ENCODE results near the gene TNIP2.

The TNIP2 gene

GRCh38 chr4:2734612-2735011 is 21.5 kb downstream of the TNIP2 start:
- no peaks in the 10 kb centered on the region for H3K27me3 ChIP-seq (ENCODE audit: control insufficient read depth in 1 of 2, insufficient read depth in 1 of 2, low read length in 2 of 2)

GRCh38 chr4:2733844-2734574 is 22.1 kb downstream of the TNIP2 start:
- no peak overlapping the region for H2BK5ac ChIP-seq (ENCODE audit: low read depth, low read length, poor library complexity, severe bottlenecking)
- H3K14ac ChIP-seq (ENCODE audit: low read length in 2 of 2), result no peak overlapping the region
- no peak overlapping the region for H2AK5ac ChIP-seq (ENCODE audit: low read length, severe bottlenecking)
- H3K4ac ChIP-seq (ENCODE audit: low read depth in 1 of 2, low read length in 2 of 2), result no peak overlapping the region
- 100% methylated on average over 1 of the region's 2 CpGs for WGBS
- H3K36me3 ChIP-seq (ENCODE audit: control insufficient read depth in 1 of 2, insufficient read depth in 2 of 2, low read depth in 1 of 2, low read length in 2 of 2), result peaks cover 39 to 50% of the 10 kb centered on the region in 2 experiments
- peaks cover 11% of the 10 kb centered on the region for H3K9me3 ChIP-seq (ENCODE audit: control insufficient read depth, low read length)
- H2BK15ac ChIP-seq (ENCODE audit: low read depth, poor library complexity, severe bottlenecking), result no peak overlapping the region
- H3K4me3 ChIP-seq (ENCODE audit: insufficient read depth in 1 of 2, low read depth in 1 of 2, low read length in 2 of 2), result no peak overlapping the region
- H2BK120ac ChIP-seq (ENCODE audit: low read depth, low read length), result no peak overlapping the region
- H4K8ac ChIP-seq (ENCODE audit: low read length), result peak overlapping the region; percentile 47
- no peak overlapping the region for H3K9ac ChIP-seq (ENCODE audit: low read length)
- H3K4me2 ChIP-seq (ENCODE audit: low read length, poor library complexity, severe bottlenecking), result no peak overlapping the region
- no peak overlapping the region for H2AFZ ChIP-seq (ENCODE audit: low read depth, low read length)
- H3K79me1 ChIP-seq (replicated peaks; ENCODE audit: low read length, poor library complexity, severe bottlenecking), result peaks cover 11% of the 10 kb centered on the region
- no peak overlapping the region for H3K18ac ChIP-seq (ENCODE audit: low read depth in 1 of 2, low read length in 2 of 2)
- H3K23ac ChIP-seq (ENCODE audit: low read length in 2 of 2), result no peak overlapping the region
- no peaks in the 10 kb centered on the region for H3K27me3 ChIP-seq (ENCODE audit: control insufficient read depth in 1 of 2, insufficient read depth in 1 of 2, low read length in 2 of 2)
- no peak overlapping the region for H2BK12ac ChIP-seq (ENCODE audit: low read length in 2 of 2)
- no peak overlapping the region for H4K91ac ChIP-seq (ENCODE audit: low read length)
- H3K4me1 ChIP-seq (ENCODE audit: control insufficient read depth, insufficient read depth, low read depth, low read length), result peaks cover 5% of the 10 kb centered on the region
- H3K27ac ChIP-seq (ENCODE audit: low read length, poor library complexity, severe bottlenecking), result no peak overlapping the region
- DNase-seq, result no peak

More at GRCh38 chr4:2734612-2735011, 21.5 kb downstream of the TNIP2 start:
- 100% methylated on average over 1 of the region's 1 CpG for WGBS
- Histone ChIP-seq H3K4me2 (ENCODE audit: low read length, poor library complexity, severe bottlenecking) (no peak overlapping the region), H3K79me1 (replicated peaks; ENCODE audit: low read length, poor library complexity, severe bottlenecking) (peaks cover 7% of the 10 kb centered on the region), H4K91ac (ENCODE audit: low read length) (no peak overlapping the region), H4K8ac (ENCODE audit: low read length) (no peak overlapping the region), H2BK12ac (ENCODE audit: low read length in 2 of 2) (no peak overlapping the region), H3K18ac (ENCODE audit: low read depth in 1 of 2, low read length in 2 of 2) (no peak overlapping the region), H2BK5ac (ENCODE audit: low read depth, low read length, poor library complexity, severe bottlenecking) (no peak overlapping the region), H2BK15ac (ENCODE audit: low read depth, poor library complexity, severe bottlenecking) (no peak overlapping the region), H3K27ac (ENCODE audit: low read length, poor library complexity, severe bottlenecking) (no peak overlapping the region), H3K9ac (ENCODE audit: low read length) (no peak overlapping the region), H3K36me3 (ENCODE audit: control insufficient read depth in 1 of 2, insufficient read depth in 2 of 2, low read depth in 1 of 2, low read length in 2 of 2) (peaks cover 33 to 44% of the 10 kb centered on the region in 2 experiments), H2BK120ac (ENCODE audit: low read depth, low read length) (no peak overlapping the region), H2AFZ (ENCODE audit: low read depth, low read length) (no peak overlapping the region), H2AK5ac (ENCODE audit: low read length, severe bottlenecking) (no peak overlapping the region), H3K4ac (ENCODE audit: low read depth in 1 of 2, low read length in 2 of 2) (no peak overlapping the region), H3K23ac (ENCODE audit: low read length in 2 of 2) (no peak overlapping the region), H3K14ac (ENCODE audit: low read length in 2 of 2) (no peak overlapping the region), H3K4me3 (ENCODE audit: insufficient read depth in 1 of 2, low read depth in 1 of 2, low read length in 2 of 2) (no peak overlapping the region), H3K4me1 (ENCODE audit: control insufficient read depth, insufficient read depth, low read depth, low read length) (peaks cover 5% of the 10 kb centered on the region), H3K9me3 (ENCODE audit: control insufficient read depth, low read length) (peaks cover 11% of the 10 kb centered on the region)
- DNase-seq, result no peak

GRCh38 chr4:2733001-2733843 is 22.9 kb downstream of the TNIP2 start:
- Histone ChIP-seq H3K14ac (ENCODE audit: low read length in 2 of 2) (no peak overlapping the region), H2BK12ac (ENCODE audit: low read length in 2 of 2) (no peak overlapping the region), H2BK120ac (ENCODE audit: low read depth, low read length) (no peak overlapping the region), H3K4me1 (ENCODE audit: control insufficient read depth, insufficient read depth, low read depth, low read length) (peaks cover 5% of the 10 kb centered on the region), H3K27ac (ENCODE audit: low read length, poor library complexity, severe bottlenecking) (no peak overlapping the region), H3K23ac (ENCODE audit: low read length in 2 of 2) (no peak overlapping the region), H3K4me3 (ENCODE audit: insufficient read depth in 1 of 2, low read depth in 1 of 2, low read length in 2 of 2) (no peak overlapping the region), H3K27me3 (ENCODE audit: control insufficient read depth in 1 of 2, insufficient read depth in 1 of 2, low read length in 2 of 2) (no peaks in the 10 kb centered on the region), H4K8ac (ENCODE audit: low read length) (peak overlapping the region; percentile 47), H3K18ac (ENCODE audit: low read depth in 1 of 2, low read length in 2 of 2) (no peak overlapping the region), H4K91ac (ENCODE audit: low read length) (no peak overlapping the region), H3K4me2 (ENCODE audit: low read length, poor library complexity, severe bottlenecking) (no peak overlapping the region), H3K36me3 (ENCODE audit: control insufficient read depth in 1 of 2, insufficient read depth in 2 of 2, low read depth in 1 of 2, low read length in 2 of 2) (peaks cover 41 to 55% of the 10 kb centered on the region in 2 experiments), H3K9me3 (ENCODE audit: control insufficient read depth, low read length) (peaks cover 11% of the 10 kb centered on the region), H3K9ac (ENCODE audit: low read length) (no peak overlapping the region), H2BK15ac (ENCODE audit: low read depth, poor library complexity, severe bottlenecking) (no peak overlapping the region), H2AFZ (ENCODE audit: low read depth, low read length) (no peak overlapping the region), H3K4ac (ENCODE audit: low read depth in 1 of 2, low read length in 2 of 2) (no peak overlapping the region), H2BK5ac (ENCODE audit: low read depth, low read length, poor library complexity, severe bottlenecking) (no peak overlapping the region), H3K79me1 (replicated peaks; ENCODE audit: low read length, poor library complexity, severe bottlenecking) (peaks cover 16% of the 10 kb centered on the region), H2AK5ac (ENCODE audit: low read length, severe bottlenecking) (no peak overlapping the region)
- no peak for DNase-seq
- 97% methylated on average over 21 of the region's 21 CpGs for whole genome bisulfite sequencing

GRCh38 chr4:2732526-2732925 is 23.6 kb downstream of the TNIP2 start:
- Histone ChIP-seq H3K4me3 (ENCODE audit: insufficient read depth in 1 of 2, low read depth in 1 of 2, low read length in 2 of 2) (no peak overlapping the region), H3K36me3 (ENCODE audit: control insufficient read depth in 1 of 2, insufficient read depth in 2 of 2, low read depth in 1 of 2, low read length in 2 of 2) (peaks cover 41 to 58% of the 10 kb centered on the region in 2 experiments), H2AFZ (ENCODE audit: low read depth, low read length) (no peak overlapping the region), H3K27me3 (ENCODE audit: control insufficient read depth in 1 of 2, insufficient read depth in 1 of 2, low read length in 2 of 2) (no peaks in the 10 kb centered on the region), H3K23ac (ENCODE audit: low read length in 2 of 2) (no peak overlapping the region), H3K18ac (ENCODE audit: low read depth in 1 of 2, low read length in 2 of 2) (no peak overlapping the region), H3K9ac (ENCODE audit: low read length) (no peak overlapping the region), H3K79me1 (replicated peaks; ENCODE audit: low read length, poor library complexity, severe bottlenecking) (peaks cover 17% of the 10 kb centered on the region), H3K4me2 (ENCODE audit: low read length, poor library complexity, severe bottlenecking) (no peak overlapping the region), H2AK5ac (ENCODE audit: low read length, severe bottlenecking) (no peak overlapping the region), H2BK5ac (ENCODE audit: low read depth, low read length, poor library complexity, severe bottlenecking) (no peak overlapping the region), H3K14ac (ENCODE audit: low read length in 2 of 2) (no peak overlapping the region), H3K4me1 (ENCODE audit: control insufficient read depth, insufficient read depth, low read depth, low read length) (peaks cover 5% of the 10 kb centered on the region), H3K27ac (ENCODE audit: low read length, poor library complexity, severe bottlenecking) (no peak overlapping the region), H2BK120ac (ENCODE audit: low read depth, low read length) (no peak overlapping the region), H2BK15ac (ENCODE audit: low read depth, poor library complexity, severe bottlenecking) (no peak overlapping the region), H2BK12ac (ENCODE audit: low read length in 2 of 2) (no peak overlapping the region), H4K8ac (ENCODE audit: low read length) (no peak overlapping the region), H4K91ac (ENCODE audit: low read length) (peak overlapping the region; percentile 35), H3K9me3 (ENCODE audit: control insufficient read depth, low read length) (peaks cover 11% of the 10 kb centered on the region), H3K4ac (ENCODE audit: low read depth in 1 of 2, low read length in 2 of 2) (no peak overlapping the region)
- 90% methylated on average over 3 of the region's 6 CpGs for WGBS
- no peak for DNase-seq
